GM12874 (cell line): Measurements from ENCODE around the gene TRIM33.

Experiments used
- TF ChIP-seq, protein P1 (sequence below): IDR thresholded peaks from 2 replicates; pipeline ENCODE4 v1.5.1; 2011; ENCODE audit warnings: low read depth, mild to moderate bottlenecking, control low read depth, low read length, moderate library complexity; ENCODE audit not compliant: insufficient read depth

The TRIM33 gene

DNA sequence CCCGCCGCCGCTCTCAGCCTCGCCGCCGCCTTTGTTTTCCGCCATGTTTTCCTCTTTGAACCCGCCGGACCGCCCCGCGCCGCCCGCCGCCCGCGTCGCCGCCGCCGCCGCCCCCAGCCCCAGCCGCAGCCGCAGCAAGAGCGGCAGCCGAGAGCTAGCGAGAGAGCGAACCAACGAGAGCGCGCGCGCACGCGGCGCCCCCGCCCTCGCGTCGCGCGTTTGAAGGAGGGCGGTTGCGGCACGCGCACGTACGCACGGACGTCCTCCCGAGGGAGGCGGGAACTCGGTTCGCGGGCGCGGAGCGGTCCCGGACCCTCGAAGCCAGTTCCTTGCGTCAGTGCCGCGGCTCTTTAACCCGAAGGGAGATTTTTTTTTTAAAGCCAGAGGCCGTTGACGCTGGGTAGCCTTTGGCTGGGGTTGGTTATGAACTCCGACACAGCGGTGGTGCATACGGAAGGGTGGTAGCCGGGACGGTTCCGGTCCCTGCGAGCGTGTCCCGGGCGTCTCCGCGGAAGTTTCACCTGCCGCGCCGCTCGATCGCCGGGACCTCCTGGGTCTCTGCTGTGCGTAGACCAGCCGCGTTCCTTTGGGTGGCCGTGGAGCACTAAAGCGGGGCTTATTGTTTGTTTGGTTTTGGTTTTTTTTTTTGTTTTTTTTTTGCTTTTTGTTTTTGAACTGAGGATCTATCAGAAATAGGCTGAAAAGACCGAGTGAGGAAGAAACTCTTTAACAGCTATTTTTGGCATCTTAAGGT is at the start of gene TRIM33:
Gene TRIM33 (minus strand): TSS at position 172 of the 754 bp plus-strand sequence. CDS start 127 bp downstream, at position 45.
- TF ChIP-seq, protein P1, sequence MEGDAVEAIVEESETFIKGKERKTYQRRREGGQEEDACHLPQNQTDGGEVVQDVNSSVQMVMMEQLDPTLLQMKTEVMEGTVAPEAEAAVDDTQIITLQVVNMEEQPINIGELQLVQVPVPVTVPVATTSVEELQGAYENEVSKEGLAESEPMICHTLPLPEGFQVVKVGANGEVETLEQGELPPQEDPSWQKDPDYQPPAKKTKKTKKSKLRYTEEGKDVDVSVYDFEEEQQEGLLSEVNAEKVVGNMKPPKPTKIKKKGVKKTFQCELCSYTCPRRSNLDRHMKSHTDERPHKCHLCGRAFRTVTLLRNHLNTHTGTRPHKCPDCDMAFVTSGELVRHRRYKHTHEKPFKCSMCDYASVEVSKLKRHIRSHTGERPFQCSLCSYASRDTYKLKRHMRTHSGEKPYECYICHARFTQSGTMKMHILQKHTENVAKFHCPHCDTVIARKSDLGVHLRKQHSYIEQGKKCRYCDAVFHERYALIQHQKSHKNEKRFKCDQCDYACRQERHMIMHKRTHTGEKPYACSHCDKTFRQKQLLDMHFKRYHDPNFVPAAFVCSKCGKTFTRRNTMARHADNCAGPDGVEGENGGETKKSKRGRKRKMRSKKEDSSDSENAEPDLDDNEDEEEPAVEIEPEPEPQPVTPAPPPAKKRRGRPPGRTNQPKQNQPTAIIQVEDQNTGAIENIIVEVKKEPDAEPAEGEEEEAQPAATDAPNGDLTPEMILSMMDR: no peak

DNA sequence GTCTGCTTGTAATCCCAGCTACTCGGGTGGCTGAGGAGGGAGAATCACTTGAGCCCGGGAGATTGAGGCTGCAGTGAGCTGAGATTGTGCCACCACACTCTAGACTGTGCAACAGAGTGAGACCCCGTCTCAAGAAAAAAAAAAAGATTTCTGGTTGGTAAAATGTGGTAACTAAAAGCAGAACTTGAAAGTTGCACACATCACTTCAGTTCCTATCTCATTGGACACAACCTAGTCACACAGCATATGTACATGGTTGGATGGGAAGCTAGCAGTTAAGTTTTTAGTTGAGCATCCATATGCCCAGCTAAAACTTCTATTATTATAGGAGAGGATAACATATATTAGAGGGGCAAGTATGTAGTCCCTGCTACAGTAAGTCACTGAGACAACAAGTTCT is 48.4 kb upstream of the TRIM33 start:
- TF ChIP-seq, protein P1: no peak

DNA sequence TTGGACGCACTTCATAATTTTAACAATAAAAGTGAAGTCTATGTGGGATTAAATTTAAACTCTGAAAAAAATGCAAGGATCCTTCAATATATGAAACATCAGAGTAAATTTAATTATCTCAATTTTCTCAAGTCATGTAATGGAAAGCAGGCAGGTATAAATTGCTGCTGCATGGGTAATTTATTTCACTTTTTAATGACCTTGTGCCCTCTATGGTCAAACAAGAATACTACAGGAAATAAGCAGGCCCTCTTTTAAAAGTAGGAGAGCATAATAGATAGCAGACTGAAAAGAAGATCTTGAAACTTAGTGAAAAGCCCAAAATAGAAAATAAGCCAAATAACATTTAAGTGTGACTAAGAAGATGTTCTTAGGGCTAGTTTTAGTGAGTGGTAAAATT is 47.5 kb upstream of the TRIM33 start:
- TF ChIP-seq, protein P1: 0 out of 2 replicates have a peak, but pooled peaks have one; percentile 18

DNA sequence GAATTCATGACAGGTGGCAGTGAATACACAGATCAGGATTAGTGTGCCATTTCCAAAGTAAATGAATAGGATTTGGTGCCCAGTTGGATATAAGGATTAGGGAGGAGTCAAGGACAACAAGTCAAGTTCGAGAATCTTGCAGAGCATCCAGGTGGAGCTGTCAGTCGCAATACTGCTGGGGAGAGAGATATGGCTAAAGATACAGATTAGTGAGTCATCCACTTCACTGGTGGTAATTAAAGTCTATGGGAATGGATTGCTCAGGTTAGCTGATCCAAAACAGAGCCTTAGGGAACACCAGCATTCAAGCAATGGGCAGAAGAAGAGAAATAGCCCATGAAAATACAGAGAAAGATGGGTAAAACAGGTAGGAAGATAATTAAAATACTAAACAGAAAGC is 43.6 kb upstream of the TRIM33 start:
- TF ChIP-seq, protein P1: no peak

DNA sequence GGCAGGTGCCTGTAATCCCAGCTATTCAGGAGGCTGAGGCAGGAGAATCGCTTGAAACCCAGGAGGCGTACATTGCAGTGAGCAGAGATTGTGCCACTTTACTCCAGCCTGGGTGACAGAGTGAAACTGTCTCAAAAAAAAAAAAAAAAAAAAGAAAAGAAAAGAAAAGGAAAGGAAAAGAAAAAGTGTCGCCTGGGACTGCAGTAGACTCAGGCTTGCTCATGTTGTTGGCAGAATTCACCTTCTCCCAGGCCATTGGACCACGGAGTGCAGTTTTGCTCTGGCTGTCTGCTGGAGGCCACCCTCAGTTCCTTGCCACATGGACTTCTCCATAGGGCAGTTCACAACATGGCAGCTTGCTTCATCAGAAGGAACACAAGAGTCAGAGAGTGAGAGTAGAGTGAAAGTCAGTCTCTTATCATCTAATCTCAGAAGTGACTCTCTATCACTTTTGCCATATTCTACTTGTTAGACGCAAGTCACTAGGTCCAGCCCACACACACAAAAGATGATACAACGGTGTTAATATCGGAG is 41.2 kb upstream of the TRIM33 start:
- TF ChIP-seq, protein P1: no peak

DNA sequence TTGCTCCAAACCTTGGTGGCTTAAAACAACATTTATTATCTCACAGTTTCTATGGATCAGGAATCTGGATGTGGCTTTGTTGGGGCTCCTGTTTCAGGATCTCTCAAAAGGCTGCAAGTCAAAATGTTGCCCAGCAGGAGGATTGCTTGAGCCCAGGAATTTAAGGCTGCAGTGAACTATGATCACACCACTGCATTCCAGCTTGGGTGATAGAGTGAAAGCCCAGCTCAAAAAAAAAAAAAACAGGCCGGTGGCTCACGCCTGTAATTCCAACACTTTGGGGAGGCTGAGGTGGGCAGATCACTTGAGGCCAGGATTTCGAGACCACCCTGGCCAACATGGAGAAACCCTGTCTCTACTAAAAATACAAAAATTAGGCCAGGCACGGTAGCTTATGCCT is 40.4 kb upstream of the TRIM33 start:
- TF ChIP-seq, protein P1: no peak

DNA sequence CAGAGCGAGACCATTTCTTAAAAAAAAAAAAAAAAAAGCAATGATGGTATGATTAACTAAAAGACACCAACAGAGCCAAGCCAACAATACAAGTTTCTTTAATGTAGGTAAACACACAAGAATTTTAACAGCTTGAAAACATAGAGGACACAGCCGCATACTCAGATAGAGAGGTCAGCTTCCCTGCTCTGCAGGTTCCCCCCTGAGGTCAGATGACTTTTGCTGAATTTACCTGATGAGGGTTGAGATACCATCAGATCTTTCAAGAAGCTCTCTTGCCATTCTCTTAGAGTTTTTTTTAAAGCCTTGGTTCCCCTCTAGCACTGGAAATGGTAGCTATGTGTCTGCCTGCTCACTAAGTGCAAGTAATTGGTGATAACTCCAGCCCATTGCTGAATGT is 39.3 kb upstream of the TRIM33 start:
- TF ChIP-seq, protein P1: no peak
